H1 (cell line): ENCODE data around the gene TMEM51. TPM values are rescaled to one million over a fixed set of nuclear protein-coding genes. Genes with fewer than 3 reads are reported as not detected.

Experiments used
- CTCF ChIA-PET: fragments of 300-600 bp; sonication (Branson Sonifier 250); formaldehyde crosslinking; loops from one replicate; lab custom pipeline; 2021; ENCODE audit not compliant: partially characterized antibody; lab: Charles Lee
- POLR2A ChIA-PET: fragments of 300-600 bp; sonication (Branson Sonifier 250); formaldehyde crosslinking; loops from one replicate; lab custom pipeline; 2021; ENCODE audit warnings: inconsistent platforms; ENCODE audit not compliant: partially characterized antibody; lab: Charles Lee
- DNase-seq, 2 experiments: peaks; one replicate each; pipeline versions ENCODE4 v3.0.0 to v3.0.0-alpha.2; 2010 to 2022; ENCODE audit warnings: low spot score in 2 of 2, low read depth in 1 of 2, mixed read lengths in 1 of 2
- FAIRE-seq: peaks from 2 replicates; lab custom pipeline; 2011; peaks lifted over from hg19 to GRCh38; lab: Jason Lieb, UNC
- H2AFZ ChIP-seq: 2 replicates; pipeline ENCODE4 v1.8.1; 2012; ENCODE audit warnings: low read length, inconsistent platforms
- H2AK5ac ChIP-seq: 2 replicates; pipeline ENCODE4 v1.6.1; 2013; ENCODE audit warnings: low read depth, low read length
- H2BK120ac ChIP-seq: replicated peaks from 2 replicates; pipeline ENCODE3; 2013; ENCODE audit warnings: low read depth, low read length, inconsistent platforms
- H2BK12ac ChIP-seq: 2 replicates; pipeline ENCODE4 v1.6.1; 2013; ENCODE audit warnings: low read depth, low read length
- H2BK15ac ChIP-seq: 2 replicates; pipeline ENCODE4 v1.6.1; 2013; ENCODE audit warnings: low read length
- H2BK20ac ChIP-seq: 2 replicates; pipeline ENCODE4 v1.6.1; 2013; ENCODE audit warnings: low read length
- H2BK5ac ChIP-seq: 2 replicates; pipeline ENCODE4 v1.6.1; 2013; ENCODE audit warnings: low read depth, low read length
- H3K14ac ChIP-seq: 2 replicates; pipeline ENCODE4 v1.6.1; 2013; ENCODE audit warnings: inconsistent platforms; ENCODE audit not compliant: insufficient read length
- H3K18ac ChIP-seq: 2 replicates; pipeline ENCODE4 v1.6.1; 2013; ENCODE audit warnings: low read length; ENCODE audit errors: extremely low read depth
- H3K23ac ChIP-seq: 2 replicates; pipeline ENCODE4 v1.6.1; 2013; ENCODE audit warnings: inconsistent platforms; ENCODE audit not compliant: insufficient read length
- H3K23me2 ChIP-seq: 2 replicates; pipeline ENCODE4 v1.6.1; 2013; ENCODE audit warnings: low read depth, low read length
- H3K27ac ChIP-seq: 2 replicates; pipeline ENCODE4 v1.6.1; 2011; ENCODE audit warnings: low read depth, low read length, inconsistent platforms
- H3K27me3 ChIP-seq, 4 experiments: replicated peaks in 1 of 4; 1 replicate in 1 of 4; 2 replicates in 3 of 4; pipeline versions ENCODE4 v1.6.1 to v1.8.1; 2011 to 2013; ENCODE audit warnings: low read length in 3 of 4, mild to moderate bottlenecking in 3 of 4, inconsistent platforms in 2 of 4, mixed read lengths in 2 of 4, moderate library complexity in 1 of 4; ENCODE audit not compliant: control insufficient read depth in 3 of 4, insufficient read depth in 3 of 4; ENCODE audit errors: extremely low read depth in 1 of 4
- H3K36me3 ChIP-seq, 4 experiments: 2 replicates each; pipeline versions ENCODE4 v1.6.1 to v1.8.1; 2011 to 2013; ENCODE audit warnings: mild to moderate bottlenecking in 4 of 4, low read length in 3 of 4, moderate library complexity in 2 of 4, control low read depth in 1 of 4, inconsistent platforms in 1 of 4; ENCODE audit not compliant: insufficient read depth in 4 of 4, control insufficient read depth in 2 of 4
- H3K4ac ChIP-seq: replicated peaks from 2 replicates; pipeline ENCODE3; 2013; ENCODE audit warnings: low read length, low read depth, mixed read lengths, inconsistent platforms; ENCODE audit not compliant: insufficient read length
- H3K4me1 ChIP-seq, 4 experiments: replicated peaks in 1 of 4; 1 replicate in 1 of 4; 2 replicates in 3 of 4; pipeline versions ENCODE4 v1.6.1 to v1.8.1; 2011 to 2013; ENCODE audit warnings: low read length in 3 of 4, inconsistent platforms in 2 of 4, mixed read lengths in 1 of 4; ENCODE audit not compliant: insufficient read depth in 4 of 4, control insufficient read depth in 3 of 4
- H3K4me2 ChIP-seq, 2 experiments: 2 replicates each; pipeline versions ENCODE4 v1.6.1 to v1.8.1; 2011 to 2013; ENCODE audit warnings: low read depth in 2 of 2, low read length in 2 of 2, control low read depth in 1 of 2, inconsistent platforms in 1 of 2, mild to moderate bottlenecking in 1 of 2; ENCODE audit not compliant: insufficient read depth in 1 of 2
- H3K4me3 ChIP-seq, 4 experiments: fragments of 200-600, 300-600 bp in 1 of 4; sonication (generic), shearing (Covaris generic), sonication (Bioruptor Twin) in 1 of 4; 2 replicates each; pipeline versions ENCODE4 v1.5.1 to v1.8.1; 2011 to 2016; ENCODE audit warnings: low read length in 4 of 4, low read depth in 3 of 4, control low read depth in 2 of 4, inconsistent platforms in 2 of 4, mild to moderate bottlenecking in 2 of 4, mixed read lengths in 1 of 4, moderate library complexity in 1 of 4; ENCODE audit not compliant: insufficient read depth in 2 of 4; ENCODE audit errors: extremely low read depth in 1 of 4
- H3K56ac ChIP-seq: replicated peaks from 2 replicates; pipeline ENCODE3; 2013; ENCODE audit warnings: low read depth, mild to moderate bottlenecking, mixed read lengths, low read length, inconsistent platforms; ENCODE audit not compliant: insufficient read length
- H3K79me1 ChIP-seq: 2 replicates; pipeline ENCODE4 v1.6.1; 2013; ENCODE audit warnings: low read depth, low read length, control low read depth
- H3K79me2 ChIP-seq, 2 experiments: 2 replicates each; pipeline versions ENCODE4 v1.6.1 to v1.8.1; 2012 to 2013; ENCODE audit warnings: low read length in 2 of 2, mild to moderate bottlenecking in 2 of 2, inconsistent platforms in 1 of 2; ENCODE audit not compliant: insufficient read depth in 2 of 2, control insufficient read depth in 1 of 2
- H3K9ac ChIP-seq, 4 experiments: replicated peaks in 1 of 4; 1 replicate in 1 of 4; 2 replicates in 3 of 4; pipeline versions ENCODE4 v1.6.1 to v1.8.1; 2011 to 2013; ENCODE audit warnings: low read depth in 3 of 4, low read length in 3 of 4, control low read depth in 2 of 4, mild to moderate bottlenecking in 2 of 4, moderate library complexity in 2 of 4, inconsistent platforms in 1 of 4; ENCODE audit errors: extremely low read depth in 1 of 4
- H3K9me3 ChIP-seq, 2 experiments: 2 replicates each; pipeline versions ENCODE4 v1.6.1 to v1.8.1; 2012 to 2013; ENCODE audit warnings: mild to moderate bottlenecking in 2 of 2, moderate library complexity in 2 of 2, control low read depth in 1 of 2, inconsistent platforms in 1 of 2, low read depth in 1 of 2, low read length in 1 of 2, mixed read lengths in 1 of 2; ENCODE audit not compliant: insufficient read depth in 2 of 2
- H4K20me1 ChIP-seq, 2 experiments: replicated peaks in 1 of 2; 2 replicates each; pipeline versions ENCODE3 to v1.8.1; 2011 to 2013; ENCODE audit warnings: inconsistent platforms in 2 of 2, low read length in 2 of 2, mild to moderate bottlenecking in 1 of 2; ENCODE audit not compliant: insufficient read depth in 2 of 2, control insufficient read depth in 1 of 2
- H4K5ac ChIP-seq: 2 replicates; pipeline ENCODE4 v1.6.1; 2013; ENCODE audit warnings: low read length, low read depth, mixed read lengths, inconsistent platforms; ENCODE audit not compliant: insufficient read length
- H4K8ac ChIP-seq: 2 replicates; pipeline ENCODE4 v1.8.0; 2013; ENCODE audit warnings: mild to moderate bottlenecking, moderate library complexity, low read length, inconsistent platforms; ENCODE audit not compliant: insufficient read depth; ENCODE audit errors: extremely low read depth
- H4K91ac ChIP-seq: replicated peaks from 2 replicates; pipeline ENCODE3; 2013; ENCODE audit warnings: low read length, mixed read lengths, inconsistent platforms; ENCODE audit not compliant: insufficient read length
- CREB1 ChIP-seq: IDR thresholded peaks from 2 replicates; pipeline ENCODE4 v1.6.1; 2012; ENCODE audit warnings: inconsistent platforms
- KDM1A ChIP-seq: fragments of 200-600, 300-600 bp; sonication (generic); IDR thresholded peaks from 2 replicates; pipeline ENCODE4 v1.7.1; 2016; ENCODE audit warnings: mild to moderate bottlenecking, low read length, borderline replicate concordance
- WGBS, 2 experiments: shearing (Covaris generic) in 1 of 2; methylation state at CpG; one replicate each; pipeline versions ENCODE4 v1.1.6 to v1.1.7; 2013 to 2015; ENCODE audit warnings: low lambda C conversion rate in 2 of 2, mixed read lengths in 2 of 2, inconsistent platforms in 1 of 2, low coverage in 1 of 2, missing lambda C conversion rate in 1 of 2; ENCODE audit not compliant: insufficient replicate concordance in 2 of 2, insufficient coverage in 1 of 2, insufficient read length in 1 of 2; ENCODE audit errors: extremely low coverage in 1 of 2, missing lambda C conversion rate in 1 of 2; 5-methylcytosine and 5-hydroxymethylcytosine counted together
- polyA plus RNA-seq, 7 experiments: library from polyadenylated mRNA; depleted of rRNA in 3 of 7; stranded (reverse) in 5 of 7; unstranded in 2 of 7; fragments of >200 nt in 5 of 7; fragments of 200-250 nt in 2 of 7; gene quantifications; 1 replicate in 5 of 7; 2 replicates in 1 of 7; 4 replicates in 1 of 7; pipeline versions ENCODE4 v1.2.1 to v1.2.3, GENCODE V29; 2011 to 2013; ENCODE audit warnings: missing spikeins in 2 of 7, mixed read lengths in 2 of 7
- total RNA-seq: library from RNA; stranded (reverse); fragmentation: NEBNext Ultra II Directional; extraction: Animal tissue kit (Norgen Biotek cat#: 25700); gene quantifications from 2 replicates; pipeline ENCODE4 v1.2.1, GENCODE V29; 2021

The TMEM51 gene
- total and polyA plus RNA-seq, 2 of the 8 experiments (the other 6 are each of a cell fraction or from before 2014, with no cell fraction given), result 9.9 to 10.7 TPM

DNA sequence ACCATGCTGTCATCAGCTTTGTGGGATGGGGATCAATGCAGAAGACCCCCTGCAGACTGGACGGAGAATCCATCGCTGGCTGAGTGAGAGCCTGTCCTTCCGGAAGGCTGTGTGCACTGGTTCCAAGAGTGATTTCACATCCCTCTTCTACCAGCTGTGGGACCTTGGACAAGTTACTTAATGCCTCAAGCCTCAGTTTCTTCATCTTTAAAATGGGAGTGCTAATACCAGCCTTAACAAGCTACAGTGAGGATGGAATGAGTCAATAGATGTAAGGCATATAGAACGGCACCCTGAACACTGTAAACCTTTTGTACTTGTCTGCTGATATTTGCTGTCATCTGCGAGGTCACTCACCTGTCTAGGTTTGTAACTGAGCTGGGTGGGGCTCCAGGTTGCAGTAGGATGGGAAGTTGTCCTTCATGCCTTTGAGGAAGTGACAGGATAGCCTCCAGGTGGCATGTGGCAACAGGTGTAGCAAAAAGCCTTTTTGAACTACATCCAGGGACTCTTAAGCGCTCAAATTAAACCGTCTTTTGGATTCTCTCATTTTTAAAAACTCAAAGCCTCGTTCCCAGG, 27.5 kb downstream of the TMEM51 start:
- Histone ChIP-seq H3K23me2 (no peaks in the 10 kb centered on the region), H3K27ac (no peak overlapping the region), H3K9me3 (no peaks in the 10 kb centered on the region), H3K18ac (no peak overlapping the region), H2BK120ac (no peak overlapping the region), H2BK20ac (no peak overlapping the region), H2BK5ac (no peak overlapping the region), H3K14ac (no peak overlapping the region), H2AFZ (no peak overlapping the region), H3K79me2 (peaks cover 0 to 6% of the 10 kb centered on the region in 2 experiments; a peak in 1 of 4 replicates), H3K56ac (no peak overlapping the region), H2BK15ac (no peak overlapping the region), H2BK12ac (no peak overlapping the region), H4K20me1 (peaks cover 1 to 2% of the 10 kb centered on the region in 2 experiments), H3K4me1 (peaks cover 0 to 16% (median 10%) of the 10 kb centered on the region in 4 experiments), H3K23ac (no peak overlapping the region), H4K5ac (no peak overlapping the region), H4K8ac (no peak overlapping the region), H3K4me3 (no peak overlapping the region), H3K79me1 (peaks cover 2% of the 10 kb centered on the region), H3K36me3 (no peaks in the 10 kb centered on the region), H3K4ac (no peak overlapping the region), H3K27me3 (no peaks in the 10 kb centered on the region), H4K91ac (no peak overlapping the region), H3K9ac (no peak overlapping the region; a peak in 1 of 7 replicates), H2AK5ac (no peak overlapping the region), H3K4me2 (no peak overlapping the region)
- TF ChIP-seq CREB1, result no peak
- peak; percentile 79 for TF ChIP-seq KDM1A
- POLR2A ChIA-PET, result interaction anchor here (1.9 to 2.5 kb wide), 2 partner anchors 9 to 31 kb away, joined by 6 read pairs; no protein-coding TSS in a partner anchor
- no peak for DNase-seq
- WGBS, 2 experiments, result 94% methylated on average over 8 of the region's 8 CpGs; no CpG with 5 or more reads in 1 of the 2 experiments
- CTCF ChIA-PET, result interaction anchor here (0.8 to 3.0 kb wide), 9 partner anchors 10 to 123 kb away, joined by 3 to 9 read pairs (median 4); partner anchors contain the start of gene TMEM51
- no peak for FAIRE-seq
